ENCODE results near the gene LCE1A.
A peak's percentile ranks its signal among the peaks of the same experiment; 100 is the strongest.

The LCE1A gene

DNA sequence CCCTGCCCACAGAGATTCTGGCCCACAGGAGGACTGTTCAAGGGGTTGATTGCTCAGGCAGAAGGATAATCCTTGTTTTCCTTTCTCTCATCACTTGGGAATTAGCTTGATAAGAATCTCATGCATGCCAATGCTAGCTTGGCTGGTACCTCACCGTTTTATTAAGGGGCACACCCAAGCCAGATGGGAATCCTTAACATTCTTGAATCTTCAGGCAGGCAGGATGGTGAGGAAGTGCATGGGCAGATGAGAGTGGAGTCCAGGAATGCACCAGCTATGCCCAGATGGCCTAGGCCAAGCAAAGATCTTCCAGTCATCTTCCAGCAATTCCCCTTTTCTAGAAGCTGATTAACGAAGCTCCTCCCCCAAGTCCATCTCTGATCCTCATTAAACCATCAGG is 28.4 kb downstream of the LCE1A start:
- Mint-ChIP-seq H3K27me3 (ENCODE audit: low read depth) (no peaks in the 10 kb centered on the region), H3K4me1 (ENCODE audit: low read depth) (no peaks in the 10 kb centered on the region), H3K36me3 (ENCODE audit: low read depth) (no peaks in the 10 kb centered on the region), H3K27ac (no peak overlapping the region), H3K9me3 (no peaks in the 10 kb centered on the region), H3K4me3 (no peak overlapping the region)
- DNase-seq (ENCODE audit: low spot score): no peak

DNA sequence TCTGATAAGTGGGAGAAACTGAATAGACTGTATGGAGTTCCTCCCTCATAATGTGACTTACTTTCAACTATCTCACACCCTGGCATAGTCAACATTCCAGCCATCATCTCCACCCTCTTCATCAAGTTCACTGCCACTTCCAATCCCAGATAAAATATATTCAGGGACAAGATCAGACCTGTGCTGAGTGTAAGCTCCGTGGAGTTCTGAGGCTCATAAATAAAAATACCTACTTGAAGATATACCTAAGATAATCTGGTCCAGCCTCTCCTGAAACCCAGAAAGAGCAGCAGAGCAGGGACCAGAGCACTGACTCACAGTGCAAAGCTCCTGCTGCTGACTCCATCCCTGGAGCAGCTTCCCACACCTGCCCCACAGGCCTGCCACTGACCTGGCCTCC is 30.8 kb downstream of the LCE1A start:
- H3K27me3 Mint-ChIP-seq (ENCODE audit: low read depth): no peaks in the 10 kb centered on the region
- H3K27ac Mint-ChIP-seq: no peak overlapping the region
- no peaks in the 10 kb centered on the region for H3K4me1 Mint-ChIP-seq (ENCODE audit: low read depth)
- H3K9me3 Mint-ChIP-seq: no peaks in the 10 kb centered on the region
- H3K4me3 Mint-ChIP-seq: no peak overlapping the region
- DNase-seq (ENCODE audit: low spot score): no peak
- no peaks in the 10 kb centered on the region for H3K36me3 Mint-ChIP-seq (ENCODE audit: low read depth)

GRCh38 chr1:152859696-152860095 is 32.4 kb downstream of the LCE1A start, which contains the start of gene LCE7A:
Gene LCE7A, plus strand, starts transcription at chr1:152859996. Its CDS starts 702 bp downstream, at chr1:152860698.
- Mint-ChIP-seq H3K27ac (no peak within 1 kb of the TSS), H3K36me3 (ENCODE audit: low read depth) (no peaks in the 10 kb centered on the region), H3K27me3 (ENCODE audit: low read depth) (no peaks in the 10 kb centered on the region), H3K4me3 (no peak within 1 kb of the TSS), H3K9me3 (no peaks in the 10 kb centered on the region), H3K4me1 (ENCODE audit: low read depth) (no peaks in the 10 kb centered on the region)
- DNase-seq (ENCODE audit: low spot score): no peak

DNA sequence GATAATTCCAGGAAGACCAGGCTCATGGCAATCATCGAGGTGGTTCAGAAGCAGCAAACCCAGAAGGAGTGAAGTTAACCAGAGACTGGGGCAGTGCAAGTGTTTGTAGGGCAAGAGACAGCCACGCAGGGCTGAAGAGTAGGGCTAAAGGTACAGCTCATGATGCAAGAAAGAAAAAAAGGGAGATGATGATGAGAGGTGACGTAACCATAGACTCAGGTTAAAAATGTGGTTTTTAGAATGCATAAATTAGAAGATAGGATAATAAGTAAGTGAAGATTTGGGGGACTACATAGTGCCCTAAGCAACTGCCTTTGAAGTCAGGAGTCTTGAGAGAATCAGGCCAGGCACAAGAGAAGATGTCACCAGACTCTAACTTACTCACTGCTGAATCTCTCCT is 32.9 kb downstream of the LCE1A start:
- H3K9me3 Mint-ChIP-seq: no peaks in the 10 kb centered on the region

DNA sequence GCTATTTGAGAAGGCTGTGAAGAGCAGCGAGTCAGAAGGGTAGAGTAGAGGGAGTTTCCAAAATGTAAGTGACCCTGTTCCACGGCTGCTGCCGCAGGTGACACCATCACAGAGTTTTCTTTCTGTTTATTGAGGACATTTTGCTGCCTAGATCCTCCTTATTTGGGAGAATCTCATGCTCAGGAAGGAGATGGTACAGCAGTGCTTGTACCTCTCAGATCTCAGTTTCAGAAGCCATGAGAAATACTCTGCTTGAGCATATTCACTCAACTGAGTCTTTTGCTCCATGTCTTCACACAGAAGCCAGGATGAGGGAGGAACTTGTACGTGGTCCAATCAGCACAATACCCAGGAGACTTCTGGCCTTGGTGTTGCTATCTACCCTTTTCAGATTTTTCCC is 34.1 kb downstream of the LCE1A start:
- Mint-ChIP-seq H3K36me3 (ENCODE audit: low read depth) (no peaks in the 10 kb centered on the region), H3K27me3 (ENCODE audit: low read depth) (no peaks in the 10 kb centered on the region), H3K27ac (no peak overlapping the region), H3K4me1 (ENCODE audit: low read depth) (no peaks in the 10 kb centered on the region), H3K9me3 (no peaks in the 10 kb centered on the region), H3K4me3 (no peak overlapping the region)
- no peak for DNase-seq (ENCODE audit: low spot score)

More for the DNA sequence above, 32.9 kb downstream of the LCE1A start:
- Mint-ChIP-seq H3K36me3 (ENCODE audit: low read depth) (no peaks in the 10 kb centered on the region), H3K27ac (no peak overlapping the region), H3K27me3 (ENCODE audit: low read depth) (no peaks in the 10 kb centered on the region), H3K4me3 (no peak overlapping the region), H3K4me1 (ENCODE audit: low read depth) (no peaks in the 10 kb centered on the region)
- no peak for DNase-seq (ENCODE audit: low spot score)

- DNase-seq (ENCODE audit: low spot score): no peak
- no peak overlapping the region for H3K4me3 Mint-ChIP-seq
- H3K27me3 Mint-ChIP-seq (ENCODE audit: low read depth): no peaks in the 10 kb centered on the region
- H3K9me3 Mint-ChIP-seq: no peaks in the 10 kb centered on the region
- H3K4me1 Mint-ChIP-seq (ENCODE audit: low read depth): no peaks in the 10 kb centered on the region
- no peaks in the 10 kb centered on the region for H3K36me3 Mint-ChIP-seq (ENCODE audit: low read depth)
- no peak overlapping the region for H3K27ac Mint-ChIP-seq
Measured at GRCh38 chr1:152864443-152864842, 37.2 kb downstream of the LCE1A start.

DNA sequence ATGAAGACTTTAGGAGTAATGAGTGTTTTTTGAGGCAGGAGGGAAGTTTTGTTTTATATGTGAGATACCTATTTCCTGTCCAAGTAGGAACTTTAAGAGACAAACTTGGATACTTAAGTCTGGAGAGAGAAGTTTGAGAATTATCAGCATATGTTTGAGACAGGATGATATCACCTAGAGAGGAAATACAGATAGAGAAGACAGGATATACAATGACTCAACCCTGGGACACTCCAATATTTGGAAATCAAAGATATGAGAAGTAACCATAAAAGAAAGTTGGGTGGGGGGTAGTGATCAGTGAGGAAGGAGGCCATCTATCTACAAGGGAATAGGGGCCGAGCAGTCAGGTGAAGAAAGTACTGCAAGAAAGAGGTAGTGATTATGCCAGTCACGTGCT is 39.0 kb downstream of the LCE1A start:
- H3K9me3 Mint-ChIP-seq: no peaks in the 10 kb centered on the region
- H3K36me3 Mint-ChIP-seq (ENCODE audit: low read depth): no peaks in the 10 kb centered on the region
- DNase-seq (ENCODE audit: low spot score): no peak
- H3K4me1 Mint-ChIP-seq (ENCODE audit: low read depth): no peaks in the 10 kb centered on the region
- H3K27ac Mint-ChIP-seq: no peak overlapping the region
- H3K4me3 Mint-ChIP-seq: no peak overlapping the region
- H3K27me3 Mint-ChIP-seq (ENCODE audit: low read depth): no peaks in the 10 kb centered on the region

- Mint-ChIP-seq H3K27me3 (ENCODE audit: low read depth) (no peaks in the 10 kb centered on the region), H3K27ac (no peak overlapping the region), H3K4me3 (no peak overlapping the region), H3K9me3 (no peaks in the 10 kb centered on the region), H3K4me1 (ENCODE audit: low read depth) (no peaks in the 10 kb centered on the region), H3K36me3 (ENCODE audit: low read depth) (no peaks in the 10 kb centered on the region)
- peak; percentile 39 for DNase-seq (ENCODE audit: low spot score)
Measured at GRCh38 chr1:152869808-152870419, 42.6 kb downstream of the LCE1A start.

DNA sequence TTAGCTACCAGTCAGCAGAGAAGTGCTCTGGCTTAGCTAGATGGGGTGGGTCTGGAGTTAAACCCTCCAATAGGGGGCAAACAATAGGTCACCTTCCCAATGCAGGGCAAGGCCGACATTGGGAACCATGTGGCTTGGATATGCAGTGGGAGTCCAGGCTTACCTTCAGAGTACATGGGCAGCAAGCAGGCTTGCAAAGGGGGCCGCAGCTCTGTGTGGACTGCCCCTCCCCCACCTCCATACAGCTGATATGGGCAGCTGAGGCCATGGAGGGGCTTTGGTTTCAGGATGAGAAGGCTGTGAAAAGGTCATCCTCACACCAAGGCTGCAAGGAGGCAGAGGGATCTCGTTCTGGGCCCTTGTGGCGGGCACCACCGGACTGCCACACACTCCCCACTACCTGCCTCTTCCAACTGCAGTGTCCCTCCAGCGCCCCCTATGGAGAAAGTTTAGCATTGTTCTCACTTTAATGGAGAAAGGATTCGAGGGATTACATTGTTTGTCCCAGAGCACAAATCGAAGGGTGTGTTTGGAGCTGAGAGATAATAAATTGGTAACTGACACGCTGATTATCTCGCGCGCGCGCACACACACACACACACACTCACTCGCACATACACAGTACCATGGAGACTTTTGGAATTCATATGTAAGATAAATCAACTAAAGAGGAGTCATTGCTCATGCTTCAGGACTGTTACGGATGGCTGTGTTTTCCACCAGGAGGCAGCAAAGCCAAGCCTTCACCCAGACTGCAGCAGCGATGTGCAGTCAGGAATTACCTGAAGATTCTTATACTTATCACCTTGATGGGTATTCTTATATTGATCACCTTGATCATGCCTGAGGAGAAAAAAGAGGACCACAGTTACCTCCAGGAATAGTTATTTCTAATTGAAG is 43.8 kb downstream of the LCE1A start:
- H3K9me3 Mint-ChIP-seq: no peaks in the 10 kb centered on the region
- H3K36me3 Mint-ChIP-seq (ENCODE audit: low read depth): no peaks in the 10 kb centered on the region
- no peak for DNase-seq (ENCODE audit: low spot score)
- peaks cover 2% of the 10 kb centered on the region for H3K27me3 Mint-ChIP-seq (ENCODE audit: low read depth)
- H3K4me3 Mint-ChIP-seq: no peak overlapping the region
- H3K27ac Mint-ChIP-seq: no peak overlapping the region
- H3K4me1 Mint-ChIP-seq (ENCODE audit: low read depth): no peaks in the 10 kb centered on the region

- Mint-ChIP-seq H3K4me3 (no peak overlapping the region), H3K27me3 (ENCODE audit: low read depth) (peaks cover 2% of the 10 kb centered on the region), H3K27ac (no peak overlapping the region), H3K4me1 (ENCODE audit: low read depth) (no peaks in the 10 kb centered on the region), H3K36me3 (ENCODE audit: low read depth) (no peaks in the 10 kb centered on the region), H3K9me3 (no peaks in the 10 kb centered on the region)
- DNase-seq (ENCODE audit: low spot score): no peak
Measured at GRCh38 chr1:152871731-152872126, 44.5 kb downstream of the LCE1A start.

- H3K9me3 Mint-ChIP-seq: no peaks in the 10 kb centered on the region
- DNase-seq (ENCODE audit: low spot score): no peak
- no peaks in the 10 kb centered on the region for H3K36me3 Mint-ChIP-seq (ENCODE audit: low read depth)
- H3K4me3 Mint-ChIP-seq: no peak overlapping the region
- peaks cover 2% of the 10 kb centered on the region for H3K27me3 Mint-ChIP-seq (ENCODE audit: low read depth)
- H3K27ac Mint-ChIP-seq: no peak overlapping the region
- H3K4me1 Mint-ChIP-seq (ENCODE audit: low read depth): no peaks in the 10 kb centered on the region
Measured at GRCh38 chr1:152873495-152873894, 46.2 kb downstream of the LCE1A start.

GRCh38 chr1:152876827-152877226 is 49.6 kb downstream of the LCE1A start:
- Mint-ChIP-seq H3K27me3 (ENCODE audit: low read depth) (peaks cover 2% of the 10 kb centered on the region), H3K4me3 (no peak overlapping the region)

More at GRCh38 chr1:152876827-152877226, 49.6 kb downstream of the LCE1A start:
- Mint-ChIP-seq H3K9me3 (no peaks in the 10 kb centered on the region), H3K27ac (no peak overlapping the region), H3K4me1 (ENCODE audit: low read depth) (no peaks in the 10 kb centered on the region), H3K36me3 (ENCODE audit: low read depth) (no peaks in the 10 kb centered on the region)
- DNase-seq (ENCODE audit: low spot score): no peak
